Lower leg skin (tissue), 4 donors: ENCODE data around the gene GNAL. TPM values are rescaled to one million over a fixed set of nuclear protein-coding genes. Genes with fewer than 3 reads are reported as not detected.
"Not testable (repeated sequence)": the region's sequence is repeated elsewhere in the genome, so short reads cannot be mapped to it uniquely, and the experiment has no call there.

Experiments
- DNase-seq, 2 donors: peaks; one replicate each; pipeline ENCODE4 v3.0.0-alpha.2; 2019; ENCODE audit warnings: low spot score in 2 of 2
- H3K4me3 ChIP-seq: fragments of 200-600 bp; sonication (generic); 2 replicates; pipeline ENCODE4 v1.5.1; 2017; ENCODE audit warnings: mild to moderate bottlenecking, low read depth; ENCODE audit not compliant: poor library complexity, severe bottlenecking
- CTCF ChIP-seq, 3 donors: fragments of 450-650 bp; IDR thresholded peaks; one replicate each; pipeline ENCODE4 v1.5.1; 2016; ENCODE audit warnings: antibody characterized with exemption in 3 of 3, mild to moderate bottlenecking in 3 of 3, moderate library complexity in 2 of 3
- POLR2A ChIP-seq, 2 donors: fragments of 450-650 bp; IDR thresholded peaks; one replicate each; pipeline ENCODE4 v1.6.1; 2016 to 2017; ENCODE audit warnings: antibody characterized with exemption in 2 of 2, mild to moderate bottlenecking in 1 of 2, moderate library complexity in 1 of 2
- WGBS, 2 donors: methylation state at CpG; one replicate each; pipeline ENCODE4 v1.1.5; 2018; 5-methylcytosine and 5-hydroxymethylcytosine counted together
- intact Hi-C: fragments of 100-400 bp; cut with DNase I; formaldehyde crosslinking; loops from one replicate; pipeline ENCODE4 v1.15.0; 2023; ENCODE audit warnings: low total_unique reads
- total RNA-seq, 4 donors: library from RNA; depleted of rRNA; stranded (reverse); fragments of >200 nt; gene quantifications; one replicate each; pipeline ENCODE4 v1.1.0, GENCODE V29; 2016

Gene GNAL
- total RNA-seq, 4 donors from 2014 or later, result 12.3 to 15.9 (median 14.5) TPM

GRCh38 chr18:11889284-11889683 lies 200.2 kb downstream of the GNAL start:
- WGBS, 2 donors, result 86 to 87% methylated on average over 5 of the region's 5 CpGs
- DNase-seq, result no peak
- H3K4me3 ChIP-seq, result no peak overlapping the region
- TF ChIP-seq POLR2A (IDR thresholded peaks at IDR 0.05), result no peak
- no peak for TF ChIP-seq CTCF (IDR thresholded peaks at IDR 0.05)
- intact Hi-C loops, result no loop called here

DNA sequence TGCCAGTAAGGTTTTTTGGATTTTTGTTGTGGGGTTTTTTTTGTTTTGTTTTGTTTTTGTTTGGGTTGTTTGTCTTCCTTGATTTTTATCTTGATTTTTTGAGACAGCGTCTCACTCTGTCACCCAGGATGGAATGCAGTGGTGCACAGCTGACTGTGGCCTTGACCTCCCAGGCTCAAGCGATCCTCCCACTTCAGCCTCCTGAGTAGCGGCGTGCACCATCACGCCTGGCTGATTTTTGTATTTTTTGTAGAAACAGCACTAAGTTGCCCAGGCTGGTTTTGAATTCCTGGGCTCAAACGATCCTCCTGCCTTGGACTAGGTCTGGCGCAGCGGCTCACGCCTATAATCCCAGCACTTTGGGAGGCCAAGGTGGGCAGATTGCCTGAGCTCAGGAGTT lies 202.7 kb downstream of the GNAL start:
- 94 to 99% methylated on average over 9 of the region's 9 CpGs for WGBS, 2 donors
- DNase-seq, result no peak
- intact Hi-C loops, result no loop called here
- TF ChIP-seq CTCF (IDR thresholded peaks at IDR 0.05) (no peak), POLR2A (IDR thresholded peaks at IDR 0.05) (no peak)
- no peak overlapping the region for H3K4me3 ChIP-seq

DNA sequence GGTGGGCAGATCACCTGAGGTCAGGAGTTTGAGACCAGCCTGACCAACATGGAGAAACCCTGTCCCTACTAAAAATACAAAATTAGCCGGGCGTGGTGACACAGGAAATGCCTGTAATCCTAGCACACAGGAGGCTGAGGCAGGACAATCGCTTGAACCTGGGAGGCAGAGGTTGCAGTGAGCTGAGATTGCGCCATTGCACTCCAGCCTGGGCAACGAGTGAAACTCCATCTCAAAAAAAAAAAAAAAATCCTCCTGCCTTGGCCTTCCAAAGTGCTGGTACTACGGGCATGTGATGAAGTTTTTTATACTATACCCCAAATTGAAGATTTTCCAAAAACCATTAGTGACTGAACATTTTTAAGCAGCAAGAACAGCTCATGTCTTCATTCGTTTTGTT lies 203.4 kb downstream of the GNAL start:
- intact Hi-C loops, H3K4me3 ChIP-seq, DNase-seq: not testable (repeated sequence)
- WGBS, 2 donors, result 85 to 87% methylated on average over 7 of the region's 7 CpGs

GRCh38 chr18:11897781-11898180 lies 208.7 kb downstream of the GNAL start:
- H3K4me3 ChIP-seq, result no peak overlapping the region
- 100% methylated on average over 1 of the region's 1 CpG for WGBS, 2 donors
- TF ChIP-seq CTCF (IDR thresholded peaks at IDR 0.05), result no peak
- intact Hi-C loops, result no loop called here
- DNase-seq, result no peak

DNA sequence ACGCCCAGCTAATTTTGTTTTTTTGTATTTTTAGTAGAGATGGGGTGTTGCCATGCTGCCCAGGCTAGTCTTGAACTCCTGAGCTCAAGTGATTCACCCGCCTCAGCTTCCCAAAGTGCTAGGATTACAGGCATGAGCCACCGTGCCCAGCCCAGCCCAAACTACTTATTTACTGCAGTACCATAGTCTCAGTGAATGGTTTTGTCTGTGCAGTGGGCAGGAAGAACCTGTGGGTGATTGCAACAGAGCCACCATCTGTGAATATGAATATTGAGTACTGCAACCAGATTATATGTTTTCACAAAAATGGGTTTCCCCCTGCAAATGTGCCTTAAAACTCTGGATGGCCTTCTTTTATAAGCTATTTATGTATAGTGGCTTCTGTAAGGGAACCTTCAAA lies 210.0 kb downstream of the GNAL start:
- no peak overlapping the region for H3K4me3 ChIP-seq
- no peak for TF ChIP-seq CTCF (IDR thresholded peaks at IDR 0.05)
- WGBS, 2 donors, result 94 to 97% methylated on average over 3 of the region's 3 CpGs
- no peak for DNase-seq
- intact Hi-C loops, result no loop called here

- 87 to 88% methylated on average over 5 of the region's 5 CpGs for WGBS, 2 donors
- no peak overlapping the region for H3K4me3 ChIP-seq
- TF ChIP-seq POLR2A (IDR thresholded peaks at IDR 0.05), result no peak
- TF ChIP-seq CTCF (IDR thresholded peaks at IDR 0.05), result no peak
- DNase-seq, result no peak
- intact Hi-C loops, result no loop called here
Measured at GRCh38 chr18:11901826-11902438, 212.9 kb downstream of the GNAL start.
